ENCODE results near the gene SNAI3. TPM values are rescaled to one million over a fixed set of nuclear protein-coding genes. Genes with fewer than 3 reads are reported as not detected.

SNAI3 gene
- total RNA-seq, 1 experiment from 2014 or later = 2.2 TPM

- Histone ChIP-seq H3K27ac (ENCODE audit: low read depth, low read length) (no peak overlapping the region), H3K9me3 (ENCODE audit: control insufficient read depth in 1 of 2, insufficient read depth in 1 of 2, low read depth in 1 of 2, low read length in 2 of 2) (no peaks in the 10 kb centered on the region), H3K27me3 (ENCODE audit: insufficient read depth, low read length) (no peaks in the 10 kb centered on the region), H3K4me3 (replicated peaks in 1 of 2; ENCODE audit: low read depth in 1 of 2, low read length in 2 of 2) (no peak overlapping the region), H3K9ac (ENCODE audit: low read length) (no peak overlapping the region), H3K4me2 (ENCODE audit: low read length) (no peak overlapping the region), H3K79me2 (ENCODE audit: insufficient read depth, low read length) (peaks cover 10% of the 10 kb centered on the region; the same call in 1 of the 2 replicates), H3K9me2 (ENCODE audit: insufficient read depth) (no peaks in the 10 kb centered on the region), H4K20me1 (ENCODE audit: insufficient read depth) (no peaks in the 10 kb centered on the region), H3K36me3 (ENCODE audit: control insufficient read depth in 1 of 2, insufficient read depth in 2 of 2, low read length in 2 of 2) (no peaks in the 10 kb centered on the region), H3K4me1 (ENCODE audit: control insufficient read depth in 1 of 2, insufficient read depth in 2 of 2, low read length in 2 of 2) (peaks cover 4 to 14% of the 10 kb centered on the region in 2 experiments; a peak in 3 of 4 replicates), H2AFZ (ENCODE audit: low read depth, low read length, poor library complexity, severe bottlenecking) (no peak overlapping the region)
- TF ChIP-seq, protein P1, sequence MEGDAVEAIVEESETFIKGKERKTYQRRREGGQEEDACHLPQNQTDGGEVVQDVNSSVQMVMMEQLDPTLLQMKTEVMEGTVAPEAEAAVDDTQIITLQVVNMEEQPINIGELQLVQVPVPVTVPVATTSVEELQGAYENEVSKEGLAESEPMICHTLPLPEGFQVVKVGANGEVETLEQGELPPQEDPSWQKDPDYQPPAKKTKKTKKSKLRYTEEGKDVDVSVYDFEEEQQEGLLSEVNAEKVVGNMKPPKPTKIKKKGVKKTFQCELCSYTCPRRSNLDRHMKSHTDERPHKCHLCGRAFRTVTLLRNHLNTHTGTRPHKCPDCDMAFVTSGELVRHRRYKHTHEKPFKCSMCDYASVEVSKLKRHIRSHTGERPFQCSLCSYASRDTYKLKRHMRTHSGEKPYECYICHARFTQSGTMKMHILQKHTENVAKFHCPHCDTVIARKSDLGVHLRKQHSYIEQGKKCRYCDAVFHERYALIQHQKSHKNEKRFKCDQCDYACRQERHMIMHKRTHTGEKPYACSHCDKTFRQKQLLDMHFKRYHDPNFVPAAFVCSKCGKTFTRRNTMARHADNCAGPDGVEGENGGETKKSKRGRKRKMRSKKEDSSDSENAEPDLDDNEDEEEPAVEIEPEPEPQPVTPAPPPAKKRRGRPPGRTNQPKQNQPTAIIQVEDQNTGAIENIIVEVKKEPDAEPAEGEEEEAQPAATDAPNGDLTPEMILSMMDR (IDR thresholded peaks at IDR 0.05 in 2 of 3, conservative IDR thresholded peaks at IDR 0.05 in 1 of 3; ENCODE audit: borderline replicate concordance in 1 of 3, insufficient read depth in 1 of 3, low read depth in 2 of 3, low read length in 2 of 3) = no peak
- TF ChIP-seq CBX3 (IDR thresholded peaks at IDR 0.05; ENCODE audit: low read depth) = no peak
- ATAC-seq (no peak), DNase-seq (ENCODE audit: low read depth, low spot score) (no peak)
- ChIA-PET POLR2A (no interaction called here), RAD21 (ENCODE audit: low non-redundant PET in 1 of 2, low total read pairs in 2 of 2, uncharacterized antibody in 2 of 2, unreplicated experiment in 2 of 2) (no interaction called here), CTCF (no interaction called here)
- BruUV-seq (replicated peaks) = no TSS peak
- intact Hi-C loops (cut with micrococcal nuclease) = no loop called here
Measured at GRCh38 chr16:88667461-88667860, 18.8 kb downstream of the SNAI3 start.

DNA sequence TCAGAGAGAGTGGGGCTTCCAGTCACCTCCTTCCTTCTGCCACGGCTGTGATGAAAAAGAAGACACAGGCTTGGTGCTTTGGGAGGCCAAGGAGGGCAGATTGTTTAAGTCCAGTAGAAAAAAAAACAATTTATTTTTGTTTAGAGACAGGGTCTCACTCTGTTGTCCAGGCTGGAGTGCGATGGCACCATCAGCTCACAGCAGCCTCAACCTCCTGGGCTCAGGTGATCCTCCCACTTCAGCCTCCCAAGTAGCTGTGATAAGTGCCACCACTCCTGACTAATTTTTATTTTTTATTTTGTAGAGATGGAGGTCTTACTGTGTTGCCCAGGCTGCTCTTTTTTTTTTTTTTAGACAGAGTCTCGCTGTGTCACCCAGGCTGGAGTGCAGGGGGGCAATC lies 20.7 kb downstream of the SNAI3 start:
- Histone ChIP-seq H4K20me1 (ENCODE audit: insufficient read depth) (no peaks in the 10 kb centered on the region), H3K4me3 (replicated peaks in 1 of 2; ENCODE audit: low read depth in 1 of 2, low read length in 2 of 2) (no peak overlapping the region), H3K4me1 (ENCODE audit: control insufficient read depth in 1 of 2, insufficient read depth in 2 of 2, low read length in 2 of 2) (peaks cover 4 to 21% of the 10 kb centered on the region in 2 experiments; a peak in 3 of 4 replicates), H3K4me2 (ENCODE audit: low read length) (no peak overlapping the region), H3K9me3 (ENCODE audit: control insufficient read depth in 1 of 2, insufficient read depth in 1 of 2, low read depth in 1 of 2, low read length in 2 of 2) (no peaks in the 10 kb centered on the region), H3K27ac (ENCODE audit: low read depth, low read length) (no peak overlapping the region), H3K36me3 (ENCODE audit: control insufficient read depth in 1 of 2, insufficient read depth in 2 of 2, low read length in 2 of 2) (no peaks in the 10 kb centered on the region), H3K79me2 (ENCODE audit: insufficient read depth, low read length) (peaks cover 25% of the 10 kb centered on the region), H3K9ac (ENCODE audit: low read length) (no peak overlapping the region), H3K27me3 (ENCODE audit: insufficient read depth, low read length) (no peaks in the 10 kb centered on the region), H3K9me2 (ENCODE audit: insufficient read depth) (no peaks in the 10 kb centered on the region), H2AFZ (ENCODE audit: low read depth, low read length, poor library complexity, severe bottlenecking) (no peak overlapping the region)
- DNase-seq (ENCODE audit: low read depth, low spot score) (no peak), ATAC-seq (no peak)
- TF ChIP-seq EZH2 (IDR thresholded peaks at IDR 0.05) (no peak), SIN3A (IDR thresholded peaks at IDR 0.05; ENCODE audit: low read depth) (no peak), EZH2phosphoT487 (IDR thresholded peaks at IDR 0.05; ENCODE audit: borderline replicate concordance) (no peak), SRF (IDR thresholded peaks at IDR 0.05; ENCODE audit: low read depth) (no peak), TCF7L2 (IDR thresholded peaks at IDR 0.05; ENCODE audit: borderline replicate concordance, extremely low read depth, insufficient read depth, insufficient read length) (no peak), FOSL1 (IDR thresholded peaks at IDR 0.05; ENCODE audit: low read depth) (no peak), POLR2AphosphoS5 (IDR thresholded peaks at IDR 0.05; ENCODE audit: low read depth, low read length) (no peak), RAD21 (IDR thresholded peaks at IDR 0.05; ENCODE audit: low read depth) (no peak), YY1 (IDR thresholded peaks at IDR 0.05; ENCODE audit: extremely low read depth, insufficient replicate concordance, low read depth, low read length) (no peak), SP1 (IDR thresholded peaks at IDR 0.05; ENCODE audit: low read depth) (no peak), JUND (IDR thresholded peaks at IDR 0.05) (no peak)
- ChIA-PET RAD21 (ENCODE audit: low non-redundant PET in 1 of 2, low total read pairs in 2 of 2, uncharacterized antibody in 2 of 2, unreplicated experiment in 2 of 2) (no interaction called here), POLR2A (no interaction called here), CTCF (no interaction called here)
- no TSS peak for BruUV-seq (replicated peaks)
- intact Hi-C loops (cut with micrococcal nuclease) = no loop called here
